Parathyroid adenoma (tissue), 2 donors: ENCODE data around the gene FNBP1.

ENCODE experiments used
- H2AFZ ChIP-seq: fragments of 300-600 bp; sonication (generic); one replicate; pipeline ENCODE4 v1.7.0; 2017; ENCODE audit warnings: antibody characterized with exemption, mild to moderate bottlenecking
- H3K27ac ChIP-seq: fragments of 300-600 bp; sonication (generic); one replicate; pipeline ENCODE4 v1.7.0; 2017
- H3K27me3 ChIP-seq: fragments of 300-600 bp; sonication (generic); one replicate; pipeline ENCODE4 v1.7.0; 2017; ENCODE audit warnings: low read length; ENCODE audit not compliant: control insufficient read depth, insufficient read depth
- H3K36me3 ChIP-seq: fragments of 300-600 bp; sonication (generic); one replicate; pipeline ENCODE4 v1.7.0; 2017; ENCODE audit warnings: low read length; ENCODE audit not compliant: control insufficient read depth, insufficient read depth
- H3K4me1 ChIP-seq: fragments of 300-600 bp; sonication (generic); one replicate; pipeline ENCODE4 v1.7.0; 2017; ENCODE audit warnings: control low read depth
- H3K4me2 ChIP-seq: fragments of 300-600 bp; sonication (generic); one replicate; pipeline ENCODE4 v1.7.0; 2017; ENCODE audit warnings: low read length
- H3K4me3 ChIP-seq: fragments of 300-600 bp; sonication (generic); one replicate; pipeline ENCODE4 v1.7.0; 2017; ENCODE audit warnings: low read depth, low read length
- H3K79me2 ChIP-seq: fragments of 300-600 bp; sonication (generic); one replicate; pipeline ENCODE4 v1.7.0; 2017; ENCODE audit warnings: control low read depth
- H3K9ac ChIP-seq: fragments of 300-600 bp; sonication (generic); one replicate; pipeline ENCODE4 v1.7.0; 2017; ENCODE audit warnings: mild to moderate bottlenecking
- H3K9me3 ChIP-seq: fragments of 300-600 bp; sonication (generic); one replicate; pipeline ENCODE4 v1.7.0; 2017; ENCODE audit warnings: low read length; ENCODE audit not compliant: control insufficient read depth
- TF ChIP-seq, protein P1 (sequence below): fragments of 300-600 bp; sonication (generic); IDR thresholded peaks from one replicate; pipeline ENCODE4 v1.7.0; 2017; ENCODE audit warnings: antibody characterized with exemption, mild to moderate bottlenecking
- donor health status: primary hyperparathyroidism.

FNBP1 gene

DNA sequence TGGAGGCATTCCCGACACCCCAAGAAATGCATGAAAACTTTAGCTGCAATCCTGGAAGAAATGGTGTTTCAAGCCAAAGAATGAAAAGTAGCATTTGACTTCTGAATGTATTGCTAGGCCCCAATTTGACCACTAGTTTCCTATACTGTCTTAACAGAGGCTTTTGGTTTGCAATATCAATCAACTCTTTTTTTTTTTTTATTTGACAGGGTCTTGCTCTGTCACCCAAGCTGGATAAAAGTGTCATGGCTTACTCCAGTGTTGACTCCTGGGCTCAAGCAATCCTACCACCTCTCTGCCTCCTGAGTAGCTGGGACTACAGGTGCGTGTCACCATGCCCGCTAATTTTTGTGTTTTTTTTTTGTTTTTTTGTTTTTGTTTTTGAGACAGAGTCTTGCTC, 7.5 kb upstream of the FNBP1 start:
- Histone ChIP-seq H3K4me1 (peaks cover 9% of the 10 kb centered on the region), H3K9ac (no peak overlapping the region), H3K4me3 (no peak overlapping the region), H3K36me3 (no peaks in the 10 kb centered on the region), H3K27ac (no peak overlapping the region), H3K27me3 (no peaks in the 10 kb centered on the region), H3K79me2 (peaks cover 13% of the 10 kb centered on the region), H2AFZ (no peak overlapping the region), H3K4me2 (no peak overlapping the region), H3K9me3 (no peaks in the 10 kb centered on the region)
- TF ChIP-seq, protein P1, sequence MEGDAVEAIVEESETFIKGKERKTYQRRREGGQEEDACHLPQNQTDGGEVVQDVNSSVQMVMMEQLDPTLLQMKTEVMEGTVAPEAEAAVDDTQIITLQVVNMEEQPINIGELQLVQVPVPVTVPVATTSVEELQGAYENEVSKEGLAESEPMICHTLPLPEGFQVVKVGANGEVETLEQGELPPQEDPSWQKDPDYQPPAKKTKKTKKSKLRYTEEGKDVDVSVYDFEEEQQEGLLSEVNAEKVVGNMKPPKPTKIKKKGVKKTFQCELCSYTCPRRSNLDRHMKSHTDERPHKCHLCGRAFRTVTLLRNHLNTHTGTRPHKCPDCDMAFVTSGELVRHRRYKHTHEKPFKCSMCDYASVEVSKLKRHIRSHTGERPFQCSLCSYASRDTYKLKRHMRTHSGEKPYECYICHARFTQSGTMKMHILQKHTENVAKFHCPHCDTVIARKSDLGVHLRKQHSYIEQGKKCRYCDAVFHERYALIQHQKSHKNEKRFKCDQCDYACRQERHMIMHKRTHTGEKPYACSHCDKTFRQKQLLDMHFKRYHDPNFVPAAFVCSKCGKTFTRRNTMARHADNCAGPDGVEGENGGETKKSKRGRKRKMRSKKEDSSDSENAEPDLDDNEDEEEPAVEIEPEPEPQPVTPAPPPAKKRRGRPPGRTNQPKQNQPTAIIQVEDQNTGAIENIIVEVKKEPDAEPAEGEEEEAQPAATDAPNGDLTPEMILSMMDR = no peak

DNA sequence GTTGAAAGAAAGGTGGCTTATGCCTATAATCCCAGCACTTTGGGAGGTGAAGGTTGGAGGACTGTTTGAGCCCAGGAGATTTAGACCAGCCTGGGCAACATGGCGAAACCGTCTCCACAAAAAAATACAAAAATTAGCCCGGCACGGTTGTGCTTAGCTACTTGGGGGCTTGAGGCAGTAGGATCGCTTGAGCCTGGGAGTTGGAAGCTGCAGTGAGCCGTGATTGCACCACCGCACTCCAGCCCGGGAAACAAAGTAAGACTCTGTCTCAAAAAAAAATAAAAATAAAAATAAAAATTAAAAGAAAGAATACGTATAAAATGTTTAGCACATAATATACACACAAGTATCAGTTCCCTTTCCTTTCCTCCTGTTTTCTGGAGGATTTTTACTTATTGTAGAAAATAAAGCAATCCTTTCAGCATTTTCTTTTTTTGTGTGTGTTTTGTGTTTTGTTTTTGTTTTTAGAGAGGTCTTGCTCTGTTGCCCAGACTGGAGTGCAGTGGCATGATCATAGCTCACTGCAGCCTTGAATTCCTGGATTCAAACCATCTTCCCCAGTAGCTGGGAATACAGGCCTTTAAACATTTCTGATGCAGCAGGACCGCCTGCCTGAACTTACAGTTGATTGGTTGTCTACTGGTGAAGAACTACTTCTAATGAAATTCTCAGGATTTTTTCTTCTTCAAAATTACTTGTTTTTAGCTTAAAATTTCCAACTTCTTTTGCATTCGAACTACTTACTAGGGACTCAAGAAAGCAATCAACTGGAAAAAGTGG, 6.6 kb upstream of the FNBP1 start:
- Histone ChIP-seq H3K4me1 (peaks cover 9% of the 10 kb centered on the region), H3K4me2 (no peak overlapping the region), H3K27ac (no peak overlapping the region), H3K79me2 (peaks cover 12% of the 10 kb centered on the region), H3K9ac (no peak overlapping the region), H3K36me3 (no peaks in the 10 kb centered on the region), H2AFZ (no peak overlapping the region), H3K9me3 (no peaks in the 10 kb centered on the region), H3K4me3 (no peak overlapping the region), H3K27me3 (no peaks in the 10 kb centered on the region)
- TF ChIP-seq, protein P1 = no peak

DNA sequence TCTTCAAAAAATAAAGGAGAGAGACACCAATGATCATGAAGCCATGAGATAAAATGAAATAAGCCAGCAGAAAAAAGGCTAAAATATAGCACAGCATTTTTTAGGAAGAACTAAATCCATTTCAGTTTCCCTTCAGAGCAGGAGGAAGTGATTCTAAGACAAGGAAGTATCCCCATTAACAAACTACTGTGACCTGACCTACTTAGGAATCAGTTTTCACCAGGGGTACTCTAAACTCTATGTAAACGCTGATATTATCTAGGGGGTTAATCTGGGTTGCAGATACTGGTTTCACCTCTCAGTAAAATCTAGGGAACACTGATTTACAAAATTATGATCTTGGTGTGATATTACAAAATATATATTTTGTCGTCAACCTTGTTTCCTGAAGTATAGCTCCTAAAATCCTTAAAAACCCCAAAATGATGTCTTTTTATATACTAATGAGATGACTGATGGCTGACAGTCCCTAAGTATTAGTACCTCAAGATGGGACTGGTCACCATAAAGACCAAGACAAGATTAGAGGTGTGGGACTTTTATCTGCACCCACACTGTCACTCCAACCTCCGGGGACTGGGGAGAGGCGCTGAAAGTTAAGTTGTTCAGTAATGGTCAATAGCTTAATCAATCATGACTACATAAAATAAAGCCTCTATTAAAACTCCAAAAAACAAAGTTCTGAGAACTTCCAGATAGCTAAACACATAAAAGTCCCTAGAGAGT, 2.9 kb upstream of the FNBP1 start:
- Histone ChIP-seq H3K27ac (no peak overlapping the region), H3K36me3 (no peaks in the 10 kb centered on the region), H3K9me3 (no peaks in the 10 kb centered on the region), H3K4me3 (no peak overlapping the region), H3K27me3 (no peaks in the 10 kb centered on the region), H3K79me2 (peaks cover 3% of the 10 kb centered on the region), H3K9ac (no peak overlapping the region), H2AFZ (no peak overlapping the region), H3K4me2 (no peak overlapping the region), H3K4me1 (no peaks in the 10 kb centered on the region)
- TF ChIP-seq, protein P1 = no peak

DNA sequence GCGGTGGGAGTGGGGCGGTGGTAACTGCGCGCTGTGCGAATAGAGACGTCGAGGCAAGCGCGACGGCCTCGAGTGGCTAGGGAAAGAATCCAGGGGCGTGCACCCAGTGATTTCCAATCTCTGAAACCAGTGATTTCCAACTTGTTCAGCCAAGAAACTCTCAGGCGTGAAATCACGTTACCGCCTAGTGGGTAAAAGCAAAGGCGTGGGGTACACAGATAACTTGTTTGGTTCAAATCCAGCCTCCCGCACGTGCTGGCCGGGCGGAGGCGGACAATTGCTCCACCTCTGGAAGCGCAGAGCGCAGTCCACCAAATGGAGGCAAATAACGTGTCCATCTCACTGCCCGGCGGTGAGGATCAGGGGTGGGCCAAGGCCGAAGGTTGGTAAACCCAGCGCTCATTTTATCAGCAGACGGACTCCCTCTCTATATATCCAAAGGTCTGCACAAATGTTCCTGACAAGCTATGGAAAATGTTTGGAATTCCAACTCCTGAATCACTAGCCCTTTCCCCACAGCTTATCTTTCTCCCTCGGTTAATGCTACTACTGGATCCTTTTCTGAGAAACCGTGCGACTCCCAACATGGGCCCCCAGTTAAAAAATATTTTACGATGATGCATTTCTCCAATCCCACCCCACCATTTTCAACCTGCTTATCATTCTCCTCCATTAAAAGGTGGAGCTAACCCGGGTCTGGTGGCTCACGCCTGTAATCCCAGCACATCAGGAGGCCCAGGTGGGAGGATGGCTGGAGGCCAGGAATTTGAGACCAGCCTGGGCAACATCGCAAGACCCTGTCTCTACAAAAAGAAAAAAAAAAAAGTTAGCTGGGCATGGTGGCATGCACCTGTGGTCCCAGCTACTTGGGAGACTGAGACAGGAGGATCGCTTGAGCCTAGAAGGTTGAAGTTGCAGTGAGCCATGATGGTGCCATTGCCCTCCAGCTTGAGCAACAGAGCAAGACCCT, 950 bp upstream of the FNBP1 start:
- TF ChIP-seq, protein P1 = peak; percentile 11
- Histone ChIP-seq H3K27ac (peak overlapping the region; percentile 66), H3K36me3 (no peaks in the 10 kb centered on the region), H3K4me1 (no peaks in the 10 kb centered on the region), H3K9me3 (no peaks in the 10 kb centered on the region), H3K4me3 (peak overlapping the region; percentile 73), H3K79me2 (peaks cover 8% of the 10 kb centered on the region), H2AFZ (peak overlapping the region; percentile 79), H3K27me3 (no peaks in the 10 kb centered on the region), H3K9ac (peak overlapping the region; percentile 6), H3K4me2 (peak overlapping the region; percentile 86)
